ENCODE measurements around the gene RMDN2.
"Not testable (repeated sequence)": the region's sequence is repeated elsewhere in the genome, so short reads cannot be mapped to it uniquely, and the experiment has no call there.

Gene RMDN2

DNA sequence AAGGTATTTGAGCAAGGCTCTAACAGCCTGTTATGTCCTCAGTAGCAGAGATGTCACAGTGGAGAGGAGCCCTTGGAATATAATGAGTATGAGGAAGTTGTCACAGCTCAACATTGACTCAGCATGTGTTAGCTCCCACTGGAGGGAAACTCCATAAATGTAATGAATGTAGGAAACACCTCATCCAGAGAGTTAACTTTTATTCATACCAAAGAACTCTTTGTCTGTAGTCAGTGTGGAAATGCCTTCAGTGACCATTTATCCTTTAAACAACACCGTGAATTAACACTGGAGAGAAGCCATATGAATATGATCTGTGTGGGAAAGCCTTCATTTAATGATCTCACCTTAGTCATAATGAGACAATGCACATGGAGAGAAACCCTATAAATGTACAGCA lies 91.1 kb downstream of the RMDN2 start:
- Histone ChIP-seq H2AFZ (ENCODE audit: low read depth, low read length) (no peak overlapping the region), H3K36me3 (replicated peaks; ENCODE audit: low read depth, low read length) (no peaks in the 10 kb centered on the region), H3K4me3 (ENCODE audit: low read length) (no peak overlapping the region), H4K20me1 (ENCODE audit: insufficient read depth, low read length) (no peaks in the 10 kb centered on the region), H3K27me3 (ENCODE audit: low read depth, low read length) (no peaks in the 10 kb centered on the region), H3K4me2 (ENCODE audit: low read length) (no peak overlapping the region), H3K27ac (ENCODE audit: low read length) (no peak overlapping the region), H3K4me1 (ENCODE audit: low read length) (no peaks in the 10 kb centered on the region), H3K9ac (ENCODE audit: low read length) (no peak overlapping the region), H3K9me3 (ENCODE audit: insufficient read depth, low read length) (no peaks in the 10 kb centered on the region), H3K79me2 (ENCODE audit: low read length) (no peaks in the 10 kb centered on the region)
- TF ChIP-seq, protein P1, sequence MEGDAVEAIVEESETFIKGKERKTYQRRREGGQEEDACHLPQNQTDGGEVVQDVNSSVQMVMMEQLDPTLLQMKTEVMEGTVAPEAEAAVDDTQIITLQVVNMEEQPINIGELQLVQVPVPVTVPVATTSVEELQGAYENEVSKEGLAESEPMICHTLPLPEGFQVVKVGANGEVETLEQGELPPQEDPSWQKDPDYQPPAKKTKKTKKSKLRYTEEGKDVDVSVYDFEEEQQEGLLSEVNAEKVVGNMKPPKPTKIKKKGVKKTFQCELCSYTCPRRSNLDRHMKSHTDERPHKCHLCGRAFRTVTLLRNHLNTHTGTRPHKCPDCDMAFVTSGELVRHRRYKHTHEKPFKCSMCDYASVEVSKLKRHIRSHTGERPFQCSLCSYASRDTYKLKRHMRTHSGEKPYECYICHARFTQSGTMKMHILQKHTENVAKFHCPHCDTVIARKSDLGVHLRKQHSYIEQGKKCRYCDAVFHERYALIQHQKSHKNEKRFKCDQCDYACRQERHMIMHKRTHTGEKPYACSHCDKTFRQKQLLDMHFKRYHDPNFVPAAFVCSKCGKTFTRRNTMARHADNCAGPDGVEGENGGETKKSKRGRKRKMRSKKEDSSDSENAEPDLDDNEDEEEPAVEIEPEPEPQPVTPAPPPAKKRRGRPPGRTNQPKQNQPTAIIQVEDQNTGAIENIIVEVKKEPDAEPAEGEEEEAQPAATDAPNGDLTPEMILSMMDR (IDR thresholded peaks at IDR 0.05; ENCODE audit: low read depth, low read length), result no peak
- TF ChIP-seq EZH2phosphoT487 (IDR thresholded peaks at IDR 0.05; ENCODE audit: low read depth), result no peak

- Histone ChIP-seq H3K4me3 (ENCODE audit: low read length) (no peak overlapping the region), H2AFZ (ENCODE audit: low read depth, low read length) (no peak overlapping the region), H3K79me2 (ENCODE audit: low read length) (no peaks in the 10 kb centered on the region), H3K9ac (ENCODE audit: low read length) (no peak overlapping the region), H3K27me3 (ENCODE audit: low read depth, low read length) (no peaks in the 10 kb centered on the region), H4K20me1 (ENCODE audit: insufficient read depth, low read length) (no peaks in the 10 kb centered on the region), H3K27ac (ENCODE audit: low read length) (no peak overlapping the region), H3K9me3 (ENCODE audit: insufficient read depth, low read length) (no peaks in the 10 kb centered on the region), H3K4me2 (ENCODE audit: low read length) (no peak overlapping the region), H3K36me3 (replicated peaks; ENCODE audit: low read depth, low read length) (no peaks in the 10 kb centered on the region), H3K4me1 (ENCODE audit: low read length) (no peaks in the 10 kb centered on the region)
- TF ChIP-seq, protein P1 (IDR thresholded peaks at IDR 0.05; ENCODE audit: low read depth, low read length), result no peak
- TF ChIP-seq EZH2phosphoT487 (IDR thresholded peaks at IDR 0.05; ENCODE audit: low read depth), result no peak
These were observed 92.7 kb downstream of the RMDN2 start for GRCh38 chr2:38017836-38018235.

DNA sequence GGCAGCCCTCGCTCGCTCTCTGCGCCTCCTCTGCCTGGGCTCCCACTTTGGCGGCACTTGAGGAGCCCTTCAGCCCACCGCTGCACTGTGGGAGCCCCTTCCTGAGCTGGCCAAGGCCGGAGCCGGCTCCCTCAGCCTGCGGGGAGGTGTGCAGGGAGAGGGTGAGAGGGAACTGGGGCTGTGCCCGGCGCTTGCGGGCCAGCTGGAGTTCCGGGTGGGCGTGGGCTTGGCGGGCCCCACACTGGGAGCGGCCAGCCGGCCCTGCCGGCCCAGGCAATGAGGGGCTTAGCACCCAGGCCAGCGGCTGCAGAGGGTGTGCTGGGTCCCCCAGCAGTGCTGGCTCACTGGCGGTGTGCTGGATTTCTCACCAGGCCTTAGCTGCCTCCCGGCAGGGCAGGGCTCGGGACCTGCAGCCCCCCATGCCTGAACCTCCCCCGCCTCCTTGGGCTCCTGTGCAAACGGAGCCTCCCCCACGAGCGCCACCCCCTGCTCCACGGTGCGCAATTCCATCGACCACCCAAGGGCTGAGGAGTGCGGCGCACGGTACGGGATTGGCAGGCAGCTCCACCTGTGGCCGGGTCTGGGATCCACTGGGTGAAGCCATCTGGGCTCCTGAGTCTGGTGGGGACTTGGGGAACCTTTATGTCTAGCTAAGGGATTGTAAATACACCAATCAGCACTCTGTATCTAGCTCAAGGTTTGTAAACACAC lies 95.4 kb downstream of the RMDN2 start:
- not testable (repeated sequence) for H2AFZ ChIP-seq (ENCODE audit: low read depth, low read length); H3K27me3 ChIP-seq (ENCODE audit: low read depth, low read length); H3K9me3 ChIP-seq (ENCODE audit: insufficient read depth, low read length); H3K27ac ChIP-seq (ENCODE audit: low read length); H3K36me3 ChIP-seq (replicated peaks; ENCODE audit: low read depth, low read length); H3K79me2 ChIP-seq (ENCODE audit: low read length); H3K4me3 ChIP-seq (ENCODE audit: low read length); H3K4me1 ChIP-seq (ENCODE audit: low read length); H3K9ac ChIP-seq (ENCODE audit: low read length); H4K20me1 ChIP-seq (ENCODE audit: insufficient read depth, low read length); H3K4me2 ChIP-seq (ENCODE audit: low read length)

DNA sequence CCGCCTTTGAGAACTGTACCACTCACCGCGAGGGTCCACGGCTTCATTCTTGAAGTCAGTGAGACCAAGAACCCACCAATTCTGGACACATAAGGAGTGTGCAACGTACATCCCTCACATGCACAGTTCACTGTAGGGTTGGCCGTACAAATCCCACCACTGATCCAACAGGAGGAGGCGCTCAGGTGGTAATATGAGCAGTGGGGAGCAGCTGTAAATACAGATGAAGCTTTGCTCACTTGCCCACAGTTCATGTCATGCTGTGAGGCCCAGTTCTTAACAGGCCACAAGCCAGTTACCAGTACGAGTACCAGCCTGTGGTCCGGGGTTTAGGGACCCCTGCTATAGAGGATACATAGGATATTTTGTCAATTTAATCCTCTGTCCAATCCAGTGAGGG lies 96.5 kb downstream of the RMDN2 start:
- Histone ChIP-seq H2AFZ (ENCODE audit: low read depth, low read length) (no peak overlapping the region), H3K27ac (ENCODE audit: low read length) (no peak overlapping the region), H4K20me1 (ENCODE audit: insufficient read depth, low read length) (no peaks in the 10 kb centered on the region), H3K4me1 (ENCODE audit: low read length) (no peaks in the 10 kb centered on the region), H3K4me3 (ENCODE audit: low read length) (no peak overlapping the region), H3K36me3 (replicated peaks; ENCODE audit: low read depth, low read length) (no peaks in the 10 kb centered on the region), H3K4me2 (ENCODE audit: low read length) (no peak overlapping the region), H3K79me2 (ENCODE audit: low read length) (no peaks in the 10 kb centered on the region), H3K9ac (ENCODE audit: low read length) (no peak overlapping the region), H3K9me3 (ENCODE audit: insufficient read depth, low read length) (no peaks in the 10 kb centered on the region), H3K27me3 (ENCODE audit: low read depth, low read length) (no peaks in the 10 kb centered on the region)
- TF ChIP-seq, protein P1 (IDR thresholded peaks at IDR 0.05; ENCODE audit: low read depth, low read length), result no peak
- TF ChIP-seq EZH2phosphoT487 (IDR thresholded peaks at IDR 0.05; ENCODE audit: low read depth), result no peak

All from OCI-LY3 (cell line).